Naive thymus-derived CD8-positive, alpha-beta T cell (primary cell): ENCODE results near the gene CAMTA1. TPM values are rescaled to one million over a fixed set of nuclear protein-coding genes. Genes with fewer than 3 reads are reported as not detected.

Experiments
- ATAC-seq, 2 donors: fragments of 150-1000 bp; cut with Tn5 transposase in 1 of 2; sonication (Bioruptor Pico), chemical (Tn5 transposase) in 1 of 2; 1 replicate in 1 of 2; 2 replicates in 1 of 2; pipeline ENCODE4 v1.10.0; 2021; ENCODE audit warnings: mild to moderate bottlenecking in 2 of 2, moderate library complexity in 2 of 2
- POLR2A ChIA-PET: fragments of 350-600 bp; sonication (Branson Sonifier 250); formaldehyde crosslinking; loops from one replicate; lab custom pipeline; 2021; ENCODE audit warnings: antibody characterized with exemption; lab: Charles Lee
- DNase-seq, 10 donors: peaks; one replicate each; pipeline versions ENCODE4 v3.0.0 to v3.0.0-alpha.2; 2020 to 2022
- H3K27ac Mint-ChIP-seq, 10 donors: one replicate each; pipeline ENCODE4 v1.8.0; 2020 to 2022; ENCODE audit warnings: mild to moderate bottlenecking in 10 of 10, mixed read lengths in 10 of 10, moderate library complexity in 4 of 10, inconsistent platforms in 1 of 10
- H3K27me3 Mint-ChIP-seq, 5 donors: one replicate each; pipeline ENCODE4 v1.8.0; 2021 to 2022; ENCODE audit warnings: mixed read lengths in 5 of 5
- H3K36me3 Mint-ChIP-seq, 3 donors: one replicate each; pipeline ENCODE4 v1.8.0; 2020 to 2022; ENCODE audit warnings: mixed read lengths in 3 of 3, mild to moderate bottlenecking in 2 of 3, inconsistent platforms in 1 of 3
- H3K4me1 Mint-ChIP-seq, 4 donors: one replicate each; pipeline ENCODE4 v1.8.0; 2021 to 2022; ENCODE audit warnings: mixed read lengths in 4 of 4
- H3K4me3 Mint-ChIP-seq, 10 donors: one replicate each; pipeline ENCODE4 v1.8.0; 2020 to 2022; ENCODE audit warnings: mild to moderate bottlenecking in 10 of 10, mixed read lengths in 10 of 10, moderate library complexity in 6 of 10, inconsistent platforms in 1 of 10
- H3K9me3 Mint-ChIP-seq, 9 donors: one replicate each; pipeline ENCODE4 v1.8.0; 2020 to 2022; ENCODE audit warnings: mixed read lengths in 9 of 9, mild to moderate bottlenecking in 3 of 9, inconsistent platforms in 1 of 9, moderate library complexity in 1 of 9
- polyA plus RNA-seq, 3 donors: library from polyadenylated mRNA; unstranded; fragments of 300-500 nt; fragmentation: Illumina TruSeq; gene quantifications; one replicate each; pipeline ENCODE4 v1.2.3, GENCODE V29; 2021
- total RNA-seq, 8 experiments: library from RNA in 2 of 8; stranded (reverse) in 2 of 8; gene quantifications; one replicate each; pipeline ENCODE4 v1.2.3 and lab custom pipeline; 2021 to 2026

The CAMTA1 gene
- total and polyA plus RNA-seq, 5 experiments from 2014 or later, result 32.6 to 78.3 (median 47.3) TPM

DNA sequence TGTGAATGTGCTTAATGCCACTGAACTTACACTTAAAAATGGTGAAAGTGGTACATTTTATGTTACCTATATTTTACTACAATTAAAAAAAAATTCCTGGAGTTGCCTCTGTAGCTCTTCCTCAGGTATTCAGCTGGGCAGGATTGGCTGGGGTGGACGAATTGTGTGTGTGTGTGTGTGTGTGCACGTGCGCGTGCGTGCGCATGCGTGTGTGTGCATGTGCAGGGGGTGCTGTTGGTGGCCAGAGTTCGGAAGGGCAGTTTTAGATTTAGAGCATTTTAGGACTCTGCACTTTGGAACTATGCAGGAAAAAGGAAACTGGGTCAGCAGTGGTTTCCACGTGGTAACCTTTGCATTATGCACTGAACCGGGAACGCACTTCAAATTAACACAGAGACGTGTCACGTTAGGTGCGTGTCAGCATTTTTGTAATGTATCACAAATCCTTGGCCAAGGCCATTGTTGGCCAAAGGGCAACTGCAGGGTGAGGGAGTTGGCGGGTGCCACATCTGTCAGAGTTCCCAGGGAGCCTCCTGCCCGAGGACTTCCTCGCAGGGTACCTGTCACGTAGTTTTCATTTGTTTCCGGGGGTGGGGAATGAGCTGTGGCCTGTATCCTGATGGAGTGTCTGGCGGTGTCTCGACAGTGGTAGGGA is 312.8 kb downstream of the CAMTA1 start:
- no peaks in the 10 kb centered on the region for H3K36me3 Mint-ChIP-seq
- no peak overlapping the region for H3K4me3 Mint-ChIP-seq
- no peaks in the 10 kb centered on the region for H3K9me3 Mint-ChIP-seq
- POLR2A ChIA-PET, result no interaction called here
- H3K27me3 Mint-ChIP-seq, result peaks cover 9 to 43% (median 29%) of the 10 kb centered on the region in 5 donors
- DNase-seq (no peak), ATAC-seq (no peak)
- H3K4me1 Mint-ChIP-seq, result no peaks in the 10 kb centered on the region
- no peak overlapping the region for H3K27ac Mint-ChIP-seq

GRCh38 chr1:7098641-7099040 is 313.4 kb downstream of the CAMTA1 start:
- no peak overlapping the region for H3K4me3 Mint-ChIP-seq
- ATAC-seq, result no peak
- POLR2A ChIA-PET, result no interaction called here
- no peak overlapping the region for H3K27ac Mint-ChIP-seq
- no peak for DNase-seq
- no peaks in the 10 kb centered on the region for H3K36me3 Mint-ChIP-seq
- H3K9me3 Mint-ChIP-seq, result no peaks in the 10 kb centered on the region
- peaks cover 9 to 43% (median 29%) of the 10 kb centered on the region in 5 donors for H3K27me3 Mint-ChIP-seq
- H3K4me1 Mint-ChIP-seq, result no peaks in the 10 kb centered on the region

GRCh38 chr1:7100479-7100878 is 315.2 kb downstream of the CAMTA1 start:
- Mint-ChIP-seq H3K36me3 (no peaks in the 10 kb centered on the region), H3K4me3 (no peak overlapping the region), H3K9me3 (no peaks in the 10 kb centered on the region), H3K27me3 (peaks cover 9 to 35% (median 29%) of the 10 kb centered on the region in 5 donors), H3K27ac (no peak overlapping the region), H3K4me1 (no peaks in the 10 kb centered on the region)
- POLR2A ChIA-PET, result no interaction called here
- ATAC-seq, result no peak
- no peak for DNase-seq

DNA sequence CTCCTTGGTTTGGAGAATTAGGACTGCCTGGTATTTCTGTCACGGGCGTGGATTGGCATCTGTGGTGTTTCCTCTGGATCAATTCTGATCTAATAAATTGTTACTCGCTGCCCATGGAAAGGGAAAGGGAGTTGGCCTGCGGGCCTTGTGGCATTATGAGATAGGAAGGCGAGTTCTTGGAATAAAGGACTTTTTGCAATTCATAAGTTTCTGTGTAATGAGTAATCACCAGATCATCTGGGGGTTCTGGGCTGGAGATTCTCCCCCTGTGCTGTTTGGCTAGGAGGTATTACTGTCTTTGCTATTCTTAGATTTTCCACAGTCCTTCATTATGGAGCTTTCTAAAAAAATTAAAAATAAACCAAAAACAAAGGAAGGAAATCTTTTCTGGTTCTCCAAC is 315.9 kb downstream of the CAMTA1 start:
- Mint-ChIP-seq H3K4me3 (no peak overlapping the region), H3K9me3 (no peaks in the 10 kb centered on the region), H3K27ac (no peak overlapping the region), H3K4me1 (no peaks in the 10 kb centered on the region), H3K36me3 (no peaks in the 10 kb centered on the region), H3K27me3 (peaks cover 8 to 29% (median 26%) of the 10 kb centered on the region in 5 donors)
- no peak for DNase-seq
- ATAC-seq, result no peak
- POLR2A ChIA-PET, result no interaction called here

- Mint-ChIP-seq H3K27me3 (peaks cover 4 to 25% (median 19%) of the 10 kb centered on the region in 5 donors), H3K9me3 (no peaks in the 10 kb centered on the region), H3K27ac (no peak overlapping the region), H3K36me3 (no peaks in the 10 kb centered on the region), H3K4me1 (no peaks in the 10 kb centered on the region), H3K4me3 (no peak overlapping the region)
- no peak for ATAC-seq
- POLR2A ChIA-PET, result no interaction called here
- no peak for DNase-seq
Measured at GRCh38 chr1:7103361-7103782, 318.1 kb downstream of the CAMTA1 start.

- H3K27ac Mint-ChIP-seq, result no peak overlapping the region
- no peaks in the 10 kb centered on the region for H3K4me1 Mint-ChIP-seq
- no peak for ATAC-seq
- POLR2A ChIA-PET, result no interaction called here
- no peak overlapping the region for H3K4me3 Mint-ChIP-seq
- DNase-seq, result no peak
- no peaks in the 10 kb centered on the region for H3K36me3 Mint-ChIP-seq
- H3K27me3 Mint-ChIP-seq, result peaks cover 5 to 28% (median 16%) of the 10 kb centered on the region in 5 donors
- H3K9me3 Mint-ChIP-seq, result no peaks in the 10 kb centered on the region
Measured at GRCh38 chr1:7103874-7104273, 318.6 kb downstream of the CAMTA1 start.

- Mint-ChIP-seq H3K36me3 (no peaks in the 10 kb centered on the region), H3K4me3 (no peak overlapping the region), H3K9me3 (no peaks in the 10 kb centered on the region), H3K27ac (no peak overlapping the region), H3K27me3 (peaks cover 5 to 28% (median 15%) of the 10 kb centered on the region in 5 donors), H3K4me1 (no peaks in the 10 kb centered on the region)
- ATAC-seq (no peak), DNase-seq (no peak)
- POLR2A ChIA-PET, result no interaction called here
Measured at GRCh38 chr1:7104339-7104738, 319.1 kb downstream of the CAMTA1 start.

GRCh38 chr1:7105269-7105668 is 320.0 kb downstream of the CAMTA1 start:
- Mint-ChIP-seq H3K4me3 (no peak overlapping the region), H3K27ac (no peak overlapping the region), H3K9me3 (no peaks in the 10 kb centered on the region), H3K4me1 (no peaks in the 10 kb centered on the region), H3K36me3 (no peaks in the 10 kb centered on the region), H3K27me3 (peaks cover 5 to 24% (median 10%) of the 10 kb centered on the region in 5 donors)
- POLR2A ChIA-PET, result no interaction called here
- DNase-seq (no peak), ATAC-seq (no peak)

DNA sequence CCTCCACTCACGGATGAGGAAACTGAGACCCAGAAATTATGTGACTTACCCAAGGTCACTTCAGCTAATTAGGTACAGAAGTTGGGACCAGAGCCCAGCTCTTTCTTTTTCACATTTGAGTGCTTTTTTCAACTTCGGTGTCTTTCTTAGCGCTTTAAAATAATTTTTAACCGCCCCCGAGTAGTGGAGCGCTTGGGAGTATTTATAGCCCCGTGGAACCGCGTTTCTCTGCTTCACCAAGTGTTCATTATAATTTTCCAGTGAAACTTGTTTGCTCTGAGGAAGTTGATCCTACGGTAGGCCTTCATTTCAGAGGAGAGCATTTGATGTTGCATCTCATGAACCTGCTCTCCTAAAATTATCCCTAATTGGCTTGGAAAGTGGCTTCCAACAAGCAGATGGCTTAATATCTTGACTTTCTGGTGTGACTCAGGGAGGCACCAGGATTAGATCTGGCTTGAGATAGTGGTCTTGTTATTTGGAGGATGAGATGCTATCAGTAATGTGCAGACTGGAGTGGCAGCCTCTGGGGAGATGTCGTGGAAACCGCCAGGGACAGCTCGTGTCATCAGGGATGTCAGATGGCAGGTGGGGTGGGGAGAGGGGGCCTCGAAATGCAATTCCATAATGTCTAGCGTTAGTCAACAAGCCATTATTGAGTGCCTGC is 321.3 kb downstream of the CAMTA1 start:
- POLR2A ChIA-PET, result no interaction called here
- Mint-ChIP-seq H3K4me1 (no peaks in the 10 kb centered on the region), H3K27me3 (peaks cover 5 to 31% (median 17%) of the 10 kb centered on the region in 5 donors), H3K4me3 (no peak overlapping the region), H3K27ac (no peak overlapping the region), H3K9me3 (no peaks in the 10 kb centered on the region), H3K36me3 (no peaks in the 10 kb centered on the region)
- ATAC-seq (no peak), DNase-seq (no peak)

- H3K36me3 Mint-ChIP-seq, result no peaks in the 10 kb centered on the region
- H3K4me3 Mint-ChIP-seq, result no peak overlapping the region
- H3K4me1 Mint-ChIP-seq, result no peaks in the 10 kb centered on the region
- H3K9me3 Mint-ChIP-seq, result no peaks in the 10 kb centered on the region
- ATAC-seq, result no peak
- H3K27me3 Mint-ChIP-seq, result peaks cover 5 to 31% (median 20%) of the 10 kb centered on the region in 5 donors
- POLR2A ChIA-PET, result no interaction called here
- H3K27ac Mint-ChIP-seq, result no peak overlapping the region
- DNase-seq, result no peak
Measured at GRCh38 chr1:7107109-7107830, 322.0 kb downstream of the CAMTA1 start.

DNA sequence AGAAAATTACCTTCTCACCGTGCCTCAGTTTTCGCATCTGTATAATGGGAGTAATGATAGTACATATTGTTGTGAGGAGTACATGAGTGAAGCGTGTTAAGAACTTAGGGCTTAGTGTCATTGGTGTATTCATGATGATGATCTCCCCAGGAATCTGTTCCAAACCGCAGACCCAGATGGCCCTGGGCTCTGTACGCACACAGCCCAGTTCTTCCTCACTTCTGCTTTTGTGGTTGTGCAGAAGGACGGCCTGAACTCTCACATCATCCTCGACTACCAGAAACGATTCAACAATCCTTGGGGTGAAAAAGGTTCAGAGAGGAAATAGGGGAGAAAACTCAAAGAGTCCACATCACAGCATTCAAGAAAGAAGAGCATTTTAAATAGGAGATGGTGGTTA is 323.0 kb downstream of the CAMTA1 start:
- H3K4me1 Mint-ChIP-seq, result no peaks in the 10 kb centered on the region
- no peak for DNase-seq
- no peak overlapping the region for H3K4me3 Mint-ChIP-seq
- H3K27ac Mint-ChIP-seq, result no peak overlapping the region
- H3K9me3 Mint-ChIP-seq, result peaks cover 0 to 3% (median 0%) of the 10 kb centered on the region in 9 donors
- H3K27me3 Mint-ChIP-seq, result peaks cover 5 to 40% (median 21%) of the 10 kb centered on the region in 5 donors
- no peaks in the 10 kb centered on the region for H3K36me3 Mint-ChIP-seq
- ATAC-seq, result no peak
- POLR2A ChIA-PET, result no interaction called here

- ATAC-seq (no peak), DNase-seq (no peak)
- Mint-ChIP-seq H3K27me3 (peaks cover 5 to 41% (median 21%) of the 10 kb centered on the region in 5 donors), H3K36me3 (peaks cover 0 to 3% (median 0%) of the 10 kb centered on the region in 3 donors), H3K27ac (no peak overlapping the region), H3K4me1 (no peaks in the 10 kb centered on the region), H3K4me3 (no peak overlapping the region), H3K9me3 (peaks cover 0 to 8% (median 0%) of the 10 kb centered on the region in 9 donors)
- POLR2A ChIA-PET, result no interaction called here
Measured at GRCh38 chr1:7109901-7110300, 324.6 kb downstream of the CAMTA1 start.

GRCh38 chr1:7110321-7110720 is 325.1 kb downstream of the CAMTA1 start:
- no peak for ATAC-seq
- peaks cover 5 to 41% (median 21%) of the 10 kb centered on the region in 5 donors for H3K27me3 Mint-ChIP-seq

More at GRCh38 chr1:7110321-7110720, 325.1 kb downstream of the CAMTA1 start:
- Mint-ChIP-seq H3K27ac (no peak overlapping the region), H3K4me1 (no peaks in the 10 kb centered on the region), H3K9me3 (peaks cover 0 to 8% (median 0%) of the 10 kb centered on the region in 9 donors), H3K36me3 (peaks cover 0 to 3% (median 0%) of the 10 kb centered on the region in 3 donors), H3K4me3 (no peak overlapping the region)
- POLR2A ChIA-PET, result no interaction called here
- no peak for DNase-seq
